AG20443 (cell line): ENCODE measurements around the gene RAP1GAP2.
"Not testable (repeated sequence)": the region's sequence is repeated elsewhere in the genome, so short reads cannot be mapped to it uniquely, and the experiment has no call there.

Experiments used
- DNase-seq: peaks from one replicate; pipeline ENCODE4 v3.0.0; 2012; ENCODE audit warnings: low spot score, mixed read lengths

Gene RAP1GAP2

DNA sequence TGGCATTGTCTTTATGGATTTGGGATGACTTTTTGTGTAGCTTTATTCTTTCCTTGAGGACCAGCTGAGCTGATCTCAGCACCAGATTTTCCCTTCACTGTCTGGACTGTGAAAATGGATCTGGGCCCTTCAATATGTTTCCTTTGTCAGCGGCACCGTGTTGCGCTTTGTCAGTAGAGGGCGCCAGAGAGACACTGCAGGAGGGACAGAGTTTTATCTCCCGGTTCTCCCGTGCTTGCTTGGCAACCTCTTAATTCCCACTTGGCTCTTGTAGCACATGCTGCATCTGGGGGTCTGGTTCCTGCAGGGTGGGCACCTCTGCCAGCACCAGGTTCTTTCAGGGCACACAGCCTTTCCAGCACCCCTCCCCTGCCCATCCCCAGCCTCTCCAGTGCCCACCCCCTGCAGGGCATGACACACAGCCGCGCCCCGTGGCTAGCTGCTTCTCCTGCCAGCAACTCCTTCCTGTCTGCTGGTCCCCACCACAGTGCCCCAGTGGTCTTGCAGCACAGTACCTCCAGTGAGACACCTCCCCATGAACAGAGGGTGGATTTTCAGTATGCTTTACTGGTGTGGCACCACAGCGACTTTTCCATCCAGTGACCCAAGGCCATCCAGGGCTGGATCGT, 247.6 kb downstream of the RAP1GAP2 start:
- no peak for DNase-seq

GRCh38 chr17:3046753-3047152, 250.5 kb downstream of the RAP1GAP2 start:
- no peak for DNase-seq

DNA sequence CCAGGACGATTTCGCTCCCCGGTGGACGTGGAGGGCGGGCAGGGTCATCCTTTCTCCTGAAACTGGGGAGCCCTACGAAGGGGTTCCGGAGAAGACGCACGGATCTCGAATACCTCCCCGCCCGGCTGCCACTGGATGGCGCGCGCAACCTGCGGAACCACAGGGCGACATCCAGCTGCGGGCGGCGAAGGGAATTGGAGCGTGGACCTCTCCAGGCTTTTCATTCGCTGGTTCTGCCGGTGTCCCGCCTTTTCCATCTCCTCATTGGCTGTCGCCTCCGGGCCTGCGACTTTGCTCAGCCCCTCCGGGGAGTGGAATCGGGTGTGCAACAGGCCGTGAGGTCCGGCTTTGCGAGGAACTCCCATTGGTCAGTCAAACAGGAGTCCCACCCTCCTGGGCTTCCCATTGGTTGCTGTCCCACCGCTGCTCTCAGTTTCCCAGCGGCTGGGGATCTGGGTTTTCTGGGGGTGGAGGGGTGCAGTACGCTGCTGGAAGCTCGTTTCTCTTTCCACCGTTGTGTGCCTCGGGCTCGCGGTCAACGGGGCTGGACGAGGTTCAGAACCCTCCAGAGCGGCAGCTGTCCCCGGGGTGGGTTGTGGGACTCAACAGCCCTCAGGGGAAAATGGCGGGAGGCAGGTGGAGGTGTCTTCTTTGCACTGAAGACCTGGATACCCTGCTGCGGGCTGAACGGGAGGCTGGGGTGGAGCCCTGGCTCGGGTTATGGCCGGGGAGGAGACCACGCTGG, 252.7 kb downstream of the RAP1GAP2 start:
- DNase-seq, result peak; percentile 96

DNA sequence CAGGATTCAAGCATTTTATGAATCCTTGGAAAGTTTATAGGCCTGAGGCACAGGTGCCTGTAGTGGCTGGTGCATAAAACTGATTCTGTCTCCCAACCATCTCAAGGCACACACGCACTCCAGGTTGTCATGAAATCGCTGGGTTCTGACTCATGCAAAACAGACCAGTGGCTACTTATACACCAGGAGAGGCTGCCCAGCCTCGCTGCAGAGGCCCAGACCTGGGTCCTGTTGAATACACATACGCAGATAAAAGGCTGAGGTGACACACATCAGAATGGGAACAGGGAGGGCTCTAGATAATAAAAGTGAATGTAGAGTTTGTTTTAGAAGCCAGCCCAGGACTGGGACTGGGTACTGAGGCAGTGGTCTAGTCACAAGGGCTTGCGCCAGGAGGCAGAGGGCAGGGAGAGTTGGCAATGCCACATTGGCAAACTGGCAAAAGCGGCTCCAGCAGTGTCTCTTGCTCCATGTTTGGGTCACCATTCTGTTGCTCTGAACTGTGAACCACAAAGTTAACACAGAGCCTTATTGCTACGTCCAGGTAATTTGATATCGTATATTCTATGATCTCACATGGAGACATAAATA, 253.6 kb downstream of the RAP1GAP2 start:
- DNase-seq, result no peak

DNA sequence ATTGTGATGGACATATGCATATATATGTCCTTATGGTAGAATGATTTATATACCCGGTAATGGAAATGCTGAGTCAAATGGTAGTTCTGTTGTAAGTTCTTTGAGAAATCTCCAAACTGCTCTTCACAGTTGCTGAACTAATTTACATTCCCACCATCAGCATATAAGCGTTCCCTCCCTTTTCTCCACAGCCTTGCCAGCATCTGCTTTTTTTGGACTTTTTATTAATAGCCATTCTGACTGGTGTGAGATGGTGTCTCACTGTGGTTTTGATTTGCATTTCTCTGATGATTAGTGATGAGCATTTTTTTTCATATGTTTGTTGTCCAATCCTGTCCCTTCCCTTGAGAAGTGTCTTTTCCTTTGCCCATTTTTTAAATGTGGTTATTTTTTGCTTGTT, 258.6 kb downstream of the RAP1GAP2 start:
- not testable (repeated sequence) for DNase-seq

DNA sequence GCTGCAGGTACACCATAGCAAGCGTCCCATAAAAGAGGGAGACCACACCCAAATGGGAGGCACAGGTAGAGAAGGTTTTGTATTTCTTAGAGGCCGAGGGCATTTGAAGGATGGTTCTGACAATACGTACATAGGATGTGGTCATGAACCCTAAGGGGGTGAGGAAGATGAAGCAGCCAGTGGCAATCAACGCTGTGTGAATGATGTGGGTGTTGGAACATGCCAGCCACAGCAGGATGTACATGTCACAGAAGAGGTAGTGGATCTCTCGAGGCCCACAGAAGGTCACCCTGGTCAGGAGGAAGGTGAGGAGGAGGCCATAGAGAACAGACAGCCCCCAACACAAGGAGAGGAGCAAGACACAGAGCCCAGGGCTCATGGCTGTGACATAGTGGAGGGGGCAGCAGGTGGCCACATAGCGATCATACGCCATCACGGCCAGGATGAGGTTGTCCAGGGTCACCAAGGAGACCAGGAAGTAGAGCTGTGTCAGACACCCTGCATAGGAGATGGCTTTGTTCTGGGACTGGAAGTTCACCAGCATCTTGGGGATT, 266.7 kb downstream of the RAP1GAP2 start:
- not testable (repeated sequence) for DNase-seq

- DNase-seq, result not testable (repeated sequence)
Measured at GRCh38 chr17:3063507-3063906, 267.3 kb downstream of the RAP1GAP2 start, which contains the start of gene OR1D5. OR1D5 (minus strand) TSS chr17:3063607; CDS start chr17:3063607, 0 bp downstream.

DNA sequence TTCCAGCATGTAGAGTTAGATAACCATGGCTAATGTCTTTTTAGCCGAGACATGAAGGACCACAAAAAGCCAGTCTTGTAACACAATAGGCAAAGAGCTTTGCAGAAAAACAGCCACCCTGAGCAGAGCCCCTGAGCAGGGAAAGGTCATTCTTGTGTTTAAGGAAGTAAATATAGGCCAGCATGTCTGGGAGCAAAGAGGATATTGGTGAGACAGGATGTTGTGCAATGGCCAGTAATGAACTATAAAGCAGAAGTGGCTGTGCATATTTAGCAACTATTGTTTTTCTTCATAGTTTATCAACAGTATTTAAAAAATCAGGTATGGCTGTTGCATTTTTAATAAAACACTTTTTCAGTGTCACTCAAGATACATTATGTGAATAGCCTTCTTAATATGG, 269.0 kb downstream of the RAP1GAP2 start:
- not testable (repeated sequence) for DNase-seq

GRCh38 chr17:3073850-3074249, 277.6 kb downstream of the RAP1GAP2 start:
- not testable (repeated sequence) for DNase-seq
